Small intestine (tissue), 16 donors: ENCODE results near the gene OR9K2. TPM values are rescaled to one million over a fixed set of nuclear protein-coding genes. Genes with fewer than 3 reads are reported as not detected.
"Not testable (repeated sequence)": the region's sequence is repeated elsewhere in the genome, so short reads cannot be mapped to it uniquely, and the experiment has no call there.

Experiments
- DNase-seq, 2 donors: peaks; one replicate each; pipeline versions ENCODE4 v3.0.0 to v3.0.0-alpha.2; 2013
- FAIRE-seq: peaks from 2 replicates; lab custom pipeline; 2012; peaks lifted over from hg19 to GRCh38; lab: Jason Lieb, UNC
- H3K27ac ChIP-seq, 3 donors: one replicate each; pipeline ENCODE4 v1.5.1; 2013; ENCODE audit warnings: low read length in 2 of 3, mild to moderate bottlenecking in 2 of 3, control low read depth in 1 of 3, inconsistent platforms in 1 of 3, low read depth in 1 of 3, moderate library complexity in 1 of 3
- H3K27me3 ChIP-seq, 3 donors: one replicate each; pipeline ENCODE4 v1.6.1; 2013; ENCODE audit warnings: low read length in 3 of 3, inconsistent platforms in 1 of 3; ENCODE audit not compliant: control insufficient read depth in 3 of 3, insufficient read depth in 3 of 3
- H3K36me3 ChIP-seq, 3 donors: one replicate each; pipeline ENCODE4 v1.6.1; 2013; ENCODE audit warnings: low read length in 3 of 3, inconsistent platforms in 1 of 3, low read depth in 1 of 3, mild to moderate bottlenecking in 1 of 3, moderate library complexity in 1 of 3; ENCODE audit not compliant: control insufficient read depth in 3 of 3, insufficient read depth in 2 of 3
- H3K4me1 ChIP-seq, 3 donors: one replicate each; pipeline ENCODE4 v1.6.1; 2013; ENCODE audit warnings: low read length in 2 of 3, inconsistent platforms in 1 of 3, low read depth in 1 of 3, mild to moderate bottlenecking in 1 of 3, moderate library complexity in 1 of 3; ENCODE audit not compliant: control insufficient read depth in 3 of 3, insufficient read depth in 2 of 3
- H3K4me3 ChIP-seq, 3 donors: one replicate each; pipeline ENCODE4 v1.5.1; 2013; ENCODE audit warnings: low read length in 3 of 3, control low read depth in 1 of 3, inconsistent platforms in 1 of 3, low read depth in 1 of 3, mild to moderate bottlenecking in 1 of 3, moderate library complexity in 1 of 3
- H3K9me3 ChIP-seq, 2 donors: one replicate each; pipeline ENCODE4 v1.6.1; 2013; ENCODE audit warnings: low read depth in 1 of 2, low read length in 1 of 2; ENCODE audit not compliant: control insufficient read depth in 2 of 2, insufficient read depth in 1 of 2
- WGBS, 3 donors: extraction: QIAGEN DNeasy Blood & Tissue Kit; methylation state at CpG; one replicate each; pipeline ENCODE4 v1.1.7; 2013; 5-methylcytosine and 5-hydroxymethylcytosine counted together
- long read RNA-seq, 10 donors: transcript quantifications; one replicate each; lab custom pipeline, GENCODE V29; 2026
- polyA plus RNA-seq, 4 donors: library from polyadenylated mRNA; stranded (reverse) in 3 of 4; unstranded in 1 of 4; fragments of 200-250 nt in 3 of 4; fragments of 120-200 nt in 1 of 4; gene quantifications; one replicate each; pipeline versions ENCODE4 v1.2.1 to v1.2.3, GENCODE V29; 2013
- donor health status: healthy with polysubstance abuse.
- donor health status: control.
- donor health status: control.
- donor health status: Bipolar disorder and iron deficiency.
- donor health status: healthy.

OR9K2 gene
- polyA plus RNA-seq = under 1 TPM in 1 of 4 donors, not detected in 3; 0.01 TPM
- long read RNA-seq, donor 1 = 0 reads
- long read RNA-seq, donor 2 = 0 reads
- long read RNA-seq, donor 3 = 0 reads
- long read RNA-seq, donor 4 = 0 reads
- long read RNA-seq, donor 5 = 0 reads
- long read RNA-seq, donor 6 = 0 reads
- long read RNA-seq, donor 7 = 0 reads
- long read RNA-seq, donor 8 = 0 reads
- long read RNA-seq, donor 9 = 0 reads
- long read RNA-seq, donor 10 = 0 reads

GRCh38 chr12:55126106-55126505, at the start of gene OR9K2:
Gene OR9K2 (plus strand): TSS chr12:55126406. CDS start chr12:55129835, 3,429 bp downstream.
- H3K9me3 ChIP-seq = peaks cover 0 to 2% of the 10 kb centered on the region in 2 donors
- FAIRE-seq = no peak
- no peak within 1 kb of the TSS for H3K4me3 ChIP-seq
- no peaks in the 10 kb centered on the region for H3K36me3 ChIP-seq
- no peak within 1 kb of the TSS for H3K27ac ChIP-seq
- WGBS, 3 donors = 83 to 89% (median 87%) methylated on average over 2 of the region's 2 CpGs
- no peak for DNase-seq
- no peaks in the 10 kb centered on the region for H3K4me1 ChIP-seq
- H3K27me3 ChIP-seq = peaks cover 0 to 2% (median 0%) of the 10 kb centered on the region in 3 donors

GRCh38 chr12:55092579-55092978, 33.6 kb upstream of the OR9K2 start:
- Histone ChIP-seq H3K4me3 (no peak overlapping the region), H3K4me1 (no peaks in the 10 kb centered on the region), H3K9me3 (no peaks in the 10 kb centered on the region), H3K36me3 (no peaks in the 10 kb centered on the region), H3K27ac (no peak overlapping the region), H3K27me3 (no peaks in the 10 kb centered on the region)
- no peak for DNase-seq
- WGBS, 3 donors = 76 to 85% (median 77%) methylated on average over 3 of the region's 3 CpGs
- FAIRE-seq = no peak

- no peak overlapping the region for H3K27ac ChIP-seq
- DNase-seq (no peak), FAIRE-seq (no peak)
- 73 to 81% (median 79%) methylated on average over 4 of the region's 4 CpGs for WGBS, 3 donors
- no peak overlapping the region for H3K4me3 ChIP-seq
- H3K27me3 ChIP-seq = no peaks in the 10 kb centered on the region
- no peaks in the 10 kb centered on the region for H3K4me1 ChIP-seq
- H3K36me3 ChIP-seq = no peaks in the 10 kb centered on the region
- no peaks in the 10 kb centered on the region for H3K9me3 ChIP-seq
Measured at GRCh38 chr12:55112378-55112875, 13.8 kb upstream of the OR9K2 start.

- no peak for DNase-seq
- no peak for FAIRE-seq
- Histone ChIP-seq H3K9me3 (no peaks in the 10 kb centered on the region), H3K27ac (no peak overlapping the region), H3K4me1 (no peaks in the 10 kb centered on the region), H3K36me3 (no peaks in the 10 kb centered on the region), H3K4me3 (no peak overlapping the region), H3K27me3 (no peaks in the 10 kb centered on the region)
- WGBS, 3 donors = 77 to 88% (median 80%) methylated on average over 1 of the region's 1 CpG
Measured at GRCh38 chr12:55116152-55116551, 10.1 kb upstream of the OR9K2 start.

- no peak for DNase-seq
- Histone ChIP-seq H3K9me3 (no peaks in the 10 kb centered on the region), H3K27me3 (peaks cover 0 to 12% (median 0%) of the 10 kb centered on the region in 3 donors), H3K4me3 (no peak overlapping the region), H3K27ac (no peak overlapping the region), H3K36me3 (no peaks in the 10 kb centered on the region), H3K4me1 (no peaks in the 10 kb centered on the region)
- whole genome bisulfite sequencing, 3 donors = 52 to 71% (median 63%) methylated on average over 1 of the region's 1 CpG
- no peak for FAIRE-seq
Measured at GRCh38 chr12:55132816-55133215, 6.6 kb downstream of the OR9K2 start.

- Histone ChIP-seq H3K27ac (no peak overlapping the region), H3K4me1 (no peaks in the 10 kb centered on the region), H3K9me3 (no peaks in the 10 kb centered on the region), H3K4me3 (no peak overlapping the region), H3K36me3 (no peaks in the 10 kb centered on the region), H3K27me3 (no peaks in the 10 kb centered on the region)
- DNase-seq (peak; percentile 41 to 43), FAIRE-seq (no peak)
- WGBS, 3 donors = 33 to 40% (median 38%) methylated on average over 3 of the region's 3 CpGs
Measured at GRCh38 chr12:55142669-55143565, 16.7 kb downstream of the OR9K2 start.

- FAIRE-seq (no peak), DNase-seq (no peak)
Measured at GRCh38 chr12:55143566-55143870, 17.3 kb downstream of the OR9K2 start.

GRCh38 chr12:55167010-55167640, 40.9 kb downstream of the OR9K2 start:
- DNase-seq, FAIRE-seq, H3K9me3 ChIP-seq, H3K27me3 ChIP-seq, H3K4me3 ChIP-seq, H3K27ac ChIP-seq, H3K36me3 ChIP-seq, H3K4me1 ChIP-seq: not testable (repeated sequence)
- 74 to 82% (median 80%) methylated on average over 21 to 24 of the region's 24 CpGs for WGBS, 3 donors

More at GRCh38 chr12:55143566-55143870, 17.3 kb downstream of the OR9K2 start:
- Histone ChIP-seq H3K9me3 (no peaks in the 10 kb centered on the region), H3K27ac (no peak overlapping the region), H3K4me3 (no peak overlapping the region), H3K4me1 (no peaks in the 10 kb centered on the region), H3K27me3 (no peaks in the 10 kb centered on the region), H3K36me3 (no peaks in the 10 kb centered on the region)
- WGBS, 3 donors = 8 to 17% (median 13%) methylated on average over 1 of the region's 1 CpG
